H1 (cell line): ENCODE data around the gene CFAP65. TPM values are rescaled to one million over a fixed set of nuclear protein-coding genes. Genes with fewer than 3 reads are reported as not detected.
A peak's percentile ranks its signal among the peaks of the same experiment; 100 is the strongest.

Source experiments
- CREB1 ChIP-seq: IDR thresholded peaks from 2 replicates; pipeline ENCODE4 v1.6.1; 2012; ENCODE audit warnings: inconsistent platforms
- EGR1 ChIP-seq: IDR thresholded peaks from 2 replicates; pipeline ENCODE4 v1.6.1; 2011; ENCODE audit warnings: low read depth, low read length, borderline replicate concordance
- HDAC2 ChIP-seq, 2 experiments: fragments of 300-600 bp in 1 of 2; sonication (generic) in 1 of 2; IDR thresholded peaks; 2 replicates each; pipeline ENCODE4 v1.6.1; 2011 to 2012; ENCODE audit warnings: low read depth in 2 of 2, low read length in 2 of 2, mild to moderate bottlenecking in 2 of 2, moderate library complexity in 2 of 2, borderline replicate concordance in 1 of 2, inconsistent platforms in 1 of 2
- POU5F1 ChIP-seq: IDR thresholded peaks from 2 replicates; pipeline ENCODE4 v1.6.1; 2011; ENCODE audit warnings: low read depth, mild to moderate bottlenecking, low read length, moderate library complexity
- SP1 ChIP-seq: IDR thresholded peaks from 2 replicates; pipeline ENCODE4 v1.6.1; 2011; ENCODE audit warnings: low read depth, low read length
- SRF ChIP-seq: IDR thresholded peaks from 2 replicates; pipeline ENCODE4 v1.6.1; 2011; ENCODE audit warnings: mild to moderate bottlenecking, low read depth, low read length, moderate library complexity
- polyA plus RNA-seq, 7 experiments: library from polyadenylated mRNA; depleted of rRNA in 3 of 7; stranded (reverse) in 5 of 7; unstranded in 2 of 7; fragments of >200 nt in 5 of 7; fragments of 200-250 nt in 2 of 7; gene quantifications; 1 replicate in 5 of 7; 2 replicates in 1 of 7; 4 replicates in 1 of 7; pipeline versions ENCODE4 v1.2.1 to v1.2.3, GENCODE V29; 2011 to 2013; ENCODE audit warnings: missing spikeins in 2 of 7, mixed read lengths in 2 of 7
- total RNA-seq: library from RNA; stranded (reverse); fragmentation: NEBNext Ultra II Directional; extraction: Animal tissue kit (Norgen Biotek cat#: 25700); gene quantifications from 2 replicates; pipeline ENCODE4 v1.2.1, GENCODE V29; 2021
- TF ChIP-seq, protein P1 (sequence below): IDR thresholded peaks from 2 replicates; pipeline ENCODE4 v1.6.1; 2012; ENCODE audit warnings: inconsistent platforms

CFAP65 gene
- total and polyA plus RNA-seq, 2 of the 8 experiments (the other 6 are each of a cell fraction or from before 2014, with no cell fraction given): 0.19 to 0.45 TPM

DNA sequence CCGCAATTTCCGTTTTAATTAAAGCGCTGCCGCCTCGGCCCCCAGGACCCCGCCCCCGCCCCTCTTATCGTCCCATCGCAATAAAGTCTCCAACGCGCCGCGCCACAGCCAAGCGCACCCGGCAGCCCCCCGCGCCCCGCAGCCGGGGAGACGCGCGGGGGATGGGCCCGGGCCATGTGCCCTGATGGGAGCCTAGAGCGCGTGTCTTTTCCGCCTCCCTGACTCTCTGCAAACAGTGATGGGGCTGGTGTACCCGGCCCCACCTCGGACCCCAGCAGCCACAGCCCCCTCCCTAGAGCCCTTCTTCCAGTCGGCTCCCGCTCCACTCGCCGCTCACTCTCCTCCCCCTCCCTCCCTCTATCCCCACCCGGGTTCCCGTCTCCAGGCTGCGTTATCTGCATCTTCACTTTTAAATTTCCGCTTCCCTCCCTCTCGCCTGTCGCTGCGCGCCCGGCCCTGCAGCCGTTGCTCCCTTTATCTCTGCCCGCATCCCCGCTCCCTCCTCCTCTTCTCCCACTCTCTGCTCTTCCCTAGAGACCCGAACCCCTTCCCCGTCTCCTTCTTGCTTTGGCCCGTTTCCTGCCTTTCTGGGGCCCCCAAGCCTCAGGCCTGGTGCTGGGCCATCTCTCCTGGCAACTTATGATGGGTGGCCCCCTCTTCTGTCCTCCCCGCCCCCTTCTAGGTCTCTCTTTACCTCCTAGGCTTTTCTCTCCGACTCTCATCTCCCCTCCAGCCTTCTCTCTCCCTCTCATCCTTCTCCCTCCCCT, 55.8 kb downstream of the CFAP65 start (continued):
- TF ChIP-seq CREB1: no peak
- peak; percentile 94 for TF ChIP-seq EGR1
- no peak for TF ChIP-seq SRF
- no peak for TF ChIP-seq POU5F1
- no peak for TF ChIP-seq HDAC2 (IDR thresholded peaks at IDR 0.05; ENCODE audit: borderline replicate concordance in 1 of 2, low read depth in 2 of 2, low read length in 2 of 2)
- peak; percentile 58; the same call in 1 of the 2 replicates for TF ChIP-seq SP1
- TF ChIP-seq, protein P1, sequence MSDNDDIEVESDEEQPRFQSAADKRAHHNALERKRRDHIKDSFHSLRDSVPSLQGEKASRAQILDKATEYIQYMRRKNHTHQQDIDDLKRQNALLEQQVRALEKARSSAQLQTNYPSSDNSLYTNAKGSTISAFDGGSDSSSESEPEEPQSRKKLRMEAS: peak; percentile 52; the same call in 1 of the 2 replicates
- TF ChIP-seq, all 59 proteins: peak for 10
